HG03039 (cell line): ENCODE measurements around the gene CTNNA2.

Source experiments
- ATAC-seq: cut with Tn5 transposase; IDR thresholded peaks from one replicate; pipeline ENCODE4 v1.9.1; 2021; ENCODE audit warnings: mild to moderate bottlenecking, moderate library complexity; ENCODE audit not compliant: unreplicated experiment

The CTNNA2 gene

DNA sequence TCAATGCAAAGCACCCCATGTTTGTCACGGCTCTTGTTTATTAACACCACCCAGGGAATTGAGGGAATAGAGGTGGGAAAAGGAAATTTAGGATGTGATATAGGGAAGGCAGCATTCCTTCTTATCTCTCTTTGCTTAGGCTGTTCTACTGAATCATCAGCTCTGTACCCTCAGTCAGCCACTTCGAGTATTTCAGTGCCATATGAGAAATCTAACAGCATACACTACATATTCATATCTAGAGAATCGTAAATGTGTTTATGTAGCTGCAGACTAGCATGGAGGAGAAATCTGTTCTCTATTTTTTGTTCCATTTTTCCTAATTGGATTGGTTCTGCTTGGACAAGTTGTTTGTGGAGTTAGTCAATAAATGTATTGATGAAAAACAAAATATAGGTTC lies 187.8 kb downstream of the CTNNA2 start:
- ATAC-seq, result no peak

- ATAC-seq, result no peak
Observed at GRCh38 chr2:79702905-79703304, 190.1 kb downstream of the CTNNA2 start.

- no peak for ATAC-seq
Observed at GRCh38 chr2:79711098-79711497, 198.2 kb downstream of the CTNNA2 start.

GRCh38 chr2:79713131-79713785 lies 200.4 kb downstream of the CTNNA2 start:
- ATAC-seq, result no peak

GRCh38 chr2:79714283-79714682 lies 201.4 kb downstream of the CTNNA2 start:
- ATAC-seq, result no peak

DNA sequence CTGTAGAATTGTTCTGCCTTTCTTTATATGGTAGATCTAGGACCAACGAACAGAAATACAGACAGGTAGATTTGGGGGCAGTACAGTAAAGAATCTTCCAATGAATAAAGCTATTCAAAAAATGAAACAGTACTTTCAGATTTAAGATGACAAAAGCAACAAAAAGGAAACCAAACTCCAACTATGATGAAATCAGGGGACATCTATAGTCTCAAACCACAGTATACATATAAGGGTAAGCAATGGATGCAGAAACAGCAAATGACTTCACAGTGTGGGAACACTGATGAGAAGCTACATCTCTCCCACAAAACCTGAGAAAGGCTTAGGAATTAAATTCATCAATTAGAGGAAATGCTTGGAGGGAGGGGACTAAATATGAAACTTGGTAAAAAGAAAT lies 202.5 kb downstream of the CTNNA2 start:
- ATAC-seq, result no peak

- no peak for ATAC-seq
Observed at GRCh38 chr2:79716266-79716665, 203.4 kb downstream of the CTNNA2 start.

GRCh38 chr2:79717364-79718007 lies 204.6 kb downstream of the CTNNA2 start:
- ATAC-seq, result no peak

DNA sequence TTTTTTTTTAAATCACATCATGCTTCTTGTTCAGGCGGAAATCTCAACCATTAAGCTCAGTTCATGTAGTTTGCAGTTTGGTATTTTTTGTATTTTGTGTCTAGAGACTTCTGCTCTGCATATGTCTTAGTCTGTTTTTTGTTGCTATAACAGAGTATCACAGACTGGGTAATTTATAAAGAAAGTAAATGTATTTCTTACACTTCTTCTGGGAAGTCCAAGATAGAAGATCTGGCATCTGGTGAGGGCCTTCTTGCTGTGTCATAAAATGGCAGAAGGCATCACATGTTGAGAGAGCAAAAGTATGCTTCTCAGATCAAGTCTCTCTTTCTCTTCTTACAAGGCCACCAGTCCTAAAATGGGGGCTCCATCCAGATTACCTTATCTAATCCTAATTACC lies 208.2 kb downstream of the CTNNA2 start:
- ATAC-seq, result no peak

DNA sequence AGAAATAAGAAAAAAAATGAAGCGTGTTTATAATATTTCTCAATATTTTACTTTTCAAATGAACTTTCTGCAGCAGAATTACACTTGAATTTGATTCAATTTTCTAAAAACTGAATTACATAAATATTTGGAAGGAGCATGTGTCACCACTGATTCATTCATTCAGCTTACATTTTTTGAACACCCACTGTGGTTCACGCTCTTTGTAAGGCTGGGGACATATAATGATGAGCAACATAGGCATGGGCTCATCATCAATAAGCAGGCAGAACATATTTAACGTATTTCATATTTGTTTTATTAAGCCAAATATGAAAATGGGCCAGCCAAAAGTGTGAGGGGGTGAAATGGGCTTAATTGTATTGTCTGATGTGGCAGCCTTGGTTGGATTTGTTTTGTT lies 209.1 kb downstream of the CTNNA2 start:
- no peak for ATAC-seq

- ATAC-seq, result no peak
Observed at GRCh38 chr2:79723830-79724229, 211.0 kb downstream of the CTNNA2 start.

DNA sequence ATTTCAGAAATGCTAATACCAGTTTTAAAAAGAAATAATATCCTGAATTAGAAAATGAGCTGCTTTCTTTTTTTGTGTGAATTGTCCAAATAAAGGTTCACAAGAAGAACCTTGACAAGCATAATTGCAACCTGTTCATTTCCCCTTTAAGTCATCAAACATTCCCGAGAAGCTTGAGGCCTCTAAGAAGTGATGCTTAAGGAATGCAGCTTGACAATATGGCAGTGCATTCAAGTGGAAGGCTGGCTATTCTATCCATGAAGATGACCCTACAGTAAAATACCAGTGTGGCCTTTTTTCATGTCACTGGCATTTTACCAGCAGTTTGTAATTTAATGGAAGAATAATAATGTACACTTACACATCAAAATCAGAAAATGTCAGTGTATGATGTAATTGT lies 216.7 kb downstream of the CTNNA2 start:
- no peak for ATAC-seq

GRCh38 chr2:79734518-79734917 lies 221.7 kb downstream of the CTNNA2 start:
- ATAC-seq, result no peak

GRCh38 chr2:79740879-79741443 lies 228.1 kb downstream of the CTNNA2 start:
- ATAC-seq, result no peak

- ATAC-seq, result no peak
Observed at GRCh38 chr2:79750321-79750720, 237.5 kb downstream of the CTNNA2 start.

GRCh38 chr2:79757526-79757925 lies 244.7 kb downstream of the CTNNA2 start:
- no peak for ATAC-seq

DNA sequence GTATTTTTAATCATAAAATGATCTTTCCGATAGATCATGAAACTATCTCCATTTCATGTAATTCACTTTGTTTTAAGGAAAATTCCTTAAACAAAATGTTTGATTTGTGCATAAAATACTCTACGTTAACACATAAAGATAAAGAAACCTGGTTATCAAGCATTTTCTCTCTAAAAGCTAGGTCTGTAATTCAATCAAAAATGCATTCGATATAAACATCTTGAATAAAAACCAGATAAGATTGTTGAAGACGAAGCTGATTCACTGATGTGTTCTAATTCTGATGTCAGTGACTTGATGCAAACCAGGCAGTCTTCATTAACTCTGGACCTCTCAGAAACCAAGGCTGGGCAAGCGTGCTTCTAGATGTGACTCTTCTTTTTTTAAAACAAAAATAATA lies 245.2 kb downstream of the CTNNA2 start:
- no peak for ATAC-seq

GRCh38 chr2:79758749-79759282 lies 246.0 kb downstream of the CTNNA2 start:
- no peak for ATAC-seq

DNA sequence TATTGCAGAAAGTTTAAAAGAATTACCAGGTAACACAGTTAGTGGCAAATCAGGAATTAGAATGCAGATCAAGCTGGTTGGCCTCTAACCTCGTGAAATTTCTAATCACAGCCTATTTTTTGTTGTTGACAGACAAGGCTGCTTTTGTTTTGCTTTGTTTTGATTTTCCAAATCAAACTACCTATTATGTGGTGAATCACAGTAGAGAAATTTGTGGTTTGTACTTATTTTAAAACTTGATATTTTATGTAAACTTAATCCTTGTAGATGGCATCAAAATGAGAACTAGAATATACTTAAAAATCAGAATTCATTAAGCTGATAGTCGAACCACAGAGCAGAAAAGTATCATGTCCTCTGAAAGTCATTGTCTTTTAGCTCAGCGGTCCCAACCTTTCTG lies 258.1 kb downstream of the CTNNA2 start:
- ATAC-seq, result no peak

DNA sequence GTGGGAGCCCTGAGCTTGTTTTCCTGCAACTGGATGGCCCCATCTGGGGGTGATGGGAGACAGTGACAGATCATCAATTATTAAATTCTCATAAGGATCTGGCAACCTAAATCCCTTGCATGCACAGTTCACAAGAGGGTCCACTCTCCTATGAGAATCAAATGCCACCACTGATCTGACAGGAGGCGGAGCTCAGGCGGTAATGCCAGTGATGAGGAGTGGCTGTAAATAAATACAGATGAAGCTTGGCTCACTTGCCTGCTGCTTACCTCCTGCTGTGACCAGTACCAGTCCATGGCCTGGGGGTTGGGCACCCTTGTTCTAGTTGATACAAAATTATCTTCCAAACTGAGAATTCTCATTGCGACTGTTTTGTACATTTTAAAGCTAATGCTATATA lies 258.6 kb downstream of the CTNNA2 start:
- ATAC-seq, result no peak

DNA sequence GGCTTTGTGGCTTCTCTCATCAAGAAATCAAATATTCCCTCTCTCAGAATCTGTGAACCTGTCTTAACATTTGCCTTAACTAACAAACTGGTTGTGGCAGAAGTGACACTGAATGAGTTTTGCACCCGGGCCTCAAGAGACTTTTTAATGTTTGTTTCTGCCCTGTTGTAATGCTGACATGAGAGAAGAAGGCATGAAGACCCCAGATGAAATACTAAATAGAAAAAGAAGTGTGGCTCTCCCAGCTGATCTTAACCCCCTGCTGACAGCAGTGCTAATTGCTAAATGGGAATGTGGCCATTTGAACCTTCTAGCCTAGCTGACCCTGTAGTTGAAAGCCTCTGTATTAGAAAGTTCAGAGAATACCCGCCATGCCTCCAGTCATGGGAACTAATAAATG lies 261.2 kb downstream of the CTNNA2 start:
- no peak for ATAC-seq

DNA sequence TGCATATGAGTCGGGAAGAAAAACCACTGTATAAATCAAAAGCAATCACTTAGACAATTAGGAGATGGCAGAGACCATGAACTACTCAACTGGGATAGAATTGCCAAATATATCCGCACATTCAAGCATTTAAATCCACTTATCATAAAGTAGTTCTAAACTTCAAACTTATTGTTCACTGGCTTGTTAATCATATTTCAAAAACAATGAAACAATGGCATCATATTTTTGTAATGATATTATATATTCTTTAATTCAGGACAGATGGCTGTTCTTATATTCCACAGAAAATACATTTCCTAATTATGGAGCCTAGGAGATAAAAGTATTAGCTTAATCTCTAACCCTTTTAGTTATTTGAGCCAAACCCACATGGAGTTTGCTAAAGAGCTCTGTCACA lies 263.6 kb downstream of the CTNNA2 start:
- no peak for ATAC-seq
